ENCODE data around the gene AP3D1.
"Not testable (repeated sequence)": the region's sequence is repeated elsewhere in the genome, so short reads cannot be mapped to it uniquely, and the experiment has no call there.

Gene AP3D1

GRCh38 chr19:2151339-2152229 lies at the start of gene AP3D1:
Gene AP3D1 (minus strand): TSS chr19:2151566. CDS start chr19:2151334, 232 bp downstream.
- peak; percentile 99 to 100 (median 99) for DNase-seq

- not testable (repeated sequence) for DNase-seq
Observed at GRCh38 chr19:2200624-2201294, 49.4 kb upstream of the AP3D1 start.

GRCh38 chr19:2199861-2200623 lies 48.7 kb upstream of the AP3D1 start:
- DNase-seq, result no peak

GRCh38 chr19:2199215-2199614 lies 47.8 kb upstream of the AP3D1 start:
- DNase-seq, result no peak

GRCh38 chr19:2198317-2198716 lies 47.0 kb upstream of the AP3D1 start:
- no peak for DNase-seq

GRCh38 chr19:2197270-2197669 lies 45.9 kb upstream of the AP3D1 start:
- no peak for DNase-seq

GRCh38 chr19:2195914-2196313 lies 44.5 kb upstream of the AP3D1 start:
- no peak for DNase-seq

- no peak for DNase-seq
Observed at GRCh38 chr19:2195361-2195760, 44.0 kb upstream of the AP3D1 start.

- no peak for DNase-seq
Observed at GRCh38 chr19:2194513-2195078, 43.2 kb upstream of the AP3D1 start.

- DNase-seq, result no peak
Observed at GRCh38 chr19:2193807-2194206, 42.4 kb upstream of the AP3D1 start.

- DNase-seq, result no peak
Observed at GRCh38 chr19:2192862-2193261, 41.5 kb upstream of the AP3D1 start.

GRCh38 chr19:2191456-2192310 lies 40.3 kb upstream of the AP3D1 start:
- DNase-seq, result no peak

- DNase-seq, result no peak
Observed at GRCh38 chr19:2190848-2191455, 39.6 kb upstream of the AP3D1 start.

GRCh38 chr19:2189880-2190279 lies 38.5 kb upstream of the AP3D1 start:
- no peak for DNase-seq

- no peak for DNase-seq
Observed at GRCh38 chr19:2188708-2189385, 37.5 kb upstream of the AP3D1 start.

GRCh38 chr19:2187159-2187558 lies 35.8 kb upstream of the AP3D1 start:
- no peak for DNase-seq

GRCh38 chr19:2186071-2186846 lies 34.9 kb upstream of the AP3D1 start:
- DNase-seq, result no peak

- no peak for DNase-seq
Observed at GRCh38 chr19:2185734-2186070, 34.3 kb upstream of the AP3D1 start.

- no peak for DNase-seq
Observed at GRCh38 chr19:2184422-2184975, 33.1 kb upstream of the AP3D1 start.

- no peak for DNase-seq
Observed at GRCh38 chr19:2181633-2181997, 30.2 kb upstream of the AP3D1 start.
